GM23338 (cell line): ENCODE data around the gene EMC6. TPM values are rescaled to one million over a fixed set of nuclear protein-coding genes. Genes with fewer than 3 reads are reported as not detected.

Source experiments
- ATAC-seq: fragments of 200-7000 bp; cut with Tn5 transposase; 3 replicates; pipeline ENCODE4 v1.9.1; 2020
- DNase-seq: peaks from one replicate; pipeline ENCODE4 v3.0.0-alpha.2; 2015; ENCODE audit warnings: low spot score
- H2AFZ ChIP-seq: fragments of 200-600 bp; sonication (generic); 2 replicates; pipeline ENCODE4 v1.8.0; 2016; ENCODE audit warnings: antibody characterized with exemption, mild to moderate bottlenecking, moderate library complexity
- H3F3A ChIP-seq: fragments of 200-600 bp; sonication (generic); replicated peaks from 2 replicates; pipeline ENCODE4 v1.8.0; 2017; ENCODE audit warnings: antibody characterized with exemption, mixed run types, low read depth
- H3K27ac ChIP-seq: fragments of 200-600 bp; sonication (generic); 2 replicates; pipeline ENCODE4 v1.6.1; 2016; ENCODE audit warnings: low read depth
- H3K27me3 ChIP-seq: fragments of 200-600 bp; sonication (generic); 2 replicates; pipeline ENCODE4 v1.8.0; 2016; ENCODE audit warnings: mild to moderate bottlenecking, mixed run types, moderate library complexity; ENCODE audit not compliant: insufficient read depth
- H3K36me3 ChIP-seq: fragments of 200-600 bp; sonication (generic); 2 replicates; pipeline ENCODE4 v1.8.0; 2016; ENCODE audit warnings: mild to moderate bottlenecking; ENCODE audit not compliant: insufficient read depth
- H3K4me1 ChIP-seq: fragments of 200-600 bp; sonication (generic); 2 replicates; pipeline ENCODE4 v1.8.0; 2016; ENCODE audit warnings: mild to moderate bottlenecking, moderate library complexity; ENCODE audit not compliant: insufficient read depth
- H3K4me2 ChIP-seq: fragments of 200-600 bp; sonication (generic); 2 replicates; pipeline ENCODE4 v1.7.1; 2017; ENCODE audit warnings: mixed run types
- H3K4me3 ChIP-seq: fragments of 200-600 bp; sonication (generic); 2 replicates; pipeline ENCODE4 v1.6.1; 2016; ENCODE audit warnings: mixed run types
- H3K79me2 ChIP-seq: fragments of 200-600 bp; sonication (generic); replicated peaks from 2 replicates; pipeline ENCODE4 v1.8.0; 2017; ENCODE audit warnings: mild to moderate bottlenecking; ENCODE audit not compliant: insufficient read depth
- H3K9me2 ChIP-seq: fragments of 200-600 bp; sonication (generic); 2 replicates; pipeline ENCODE4 v1.8.0; 2017; ENCODE audit not compliant: insufficient read depth
- H4K20me1 ChIP-seq: fragments of 200-600 bp; sonication (generic); replicated peaks from 2 replicates; pipeline ENCODE4 v1.8.0; 2017; ENCODE audit warnings: mild to moderate bottlenecking; ENCODE audit not compliant: insufficient read depth
- H3K27ac Mint-ChIP-seq: 2 replicates; pipeline ENCODE4 v1.8.0; 2020; ENCODE audit warnings: inconsistent platforms, mild to moderate bottlenecking, moderate library complexity, mixed read lengths
- H3K27me3 Mint-ChIP-seq: 3 replicates; pipeline ENCODE4 v1.8.0; 2022; ENCODE audit warnings: low read depth, mild to moderate bottlenecking, moderate library complexity, mixed read lengths, inconsistent platforms; ENCODE audit not compliant: insufficient read depth, poor library complexity
- H3K36me3 Mint-ChIP-seq: 3 replicates; pipeline ENCODE4 v1.8.0; 2021; ENCODE audit warnings: low read depth, mild to moderate bottlenecking, inconsistent platforms, moderate library complexity, mixed read lengths
- H3K4me1 Mint-ChIP-seq: 3 replicates; pipeline ENCODE4 v1.8.0; 2020; ENCODE audit warnings: mild to moderate bottlenecking, inconsistent platforms, mixed read lengths
- H3K4me3 Mint-ChIP-seq: 3 replicates; pipeline ENCODE4 v1.8.0; 2021; ENCODE audit warnings: moderate library complexity, mild to moderate bottlenecking, inconsistent platforms, mixed read lengths
- H3K9me3 Mint-ChIP-seq: 3 replicates; pipeline ENCODE4 v1.8.0; 2020; ENCODE audit warnings: moderate library complexity, mild to moderate bottlenecking, inconsistent platforms, mixed read lengths
- CREB1 ChIP-seq: fragments of 250-450 bp; sonication (Bioruptor Pico); IDR thresholded peaks from 2 replicates; pipeline ENCODE4 v1.5.0; 2020; ENCODE audit warnings: low read depth, mild to moderate bottlenecking, moderate library complexity
- EZH2 ChIP-seq: fragments of 200-600 bp; sonication (generic); IDR thresholded peaks from one replicate; pipeline ENCODE4 v1.8.0; 2017; ENCODE audit warnings: antibody characterized with exemption, mild to moderate bottlenecking, low read depth; ENCODE audit not compliant: unreplicated experiment
- EZH2phosphoT487 ChIP-seq: fragments of 200-600 bp; sonication (generic); IDR thresholded peaks from one replicate; pipeline ENCODE4 v1.8.1; 2018; ENCODE audit warnings: antibody characterized with exemption; ENCODE audit not compliant: unreplicated experiment
- JUNB ChIP-seq: IDR thresholded peaks from one replicate; pipeline ENCODE4 v1.6.1; 2016; ENCODE audit warnings: antibody characterized with exemption; ENCODE audit not compliant: unreplicated experiment
- NANOG ChIP-seq: IDR thresholded peaks from 2 replicates; pipeline ENCODE4 v1.6.1; 2016; ENCODE audit warnings: antibody characterized with exemption, borderline replicate concordance
- POLR2AphosphoS5 ChIP-seq: IDR thresholded peaks from 2 replicates; pipeline ENCODE4 v1.6.1; 2016; ENCODE audit warnings: antibody characterized with exemption, low read depth
- ZNF331 ChIP-seq: fragments of 250-450 bp; sonication (Bioruptor Pico); IDR thresholded peaks from 2 replicates; pipeline ENCODE4 v1.5.0; 2020; ENCODE audit warnings: low read depth, mild to moderate bottlenecking, moderate library complexity
- polyA plus RNA-seq: library from polyadenylated mRNA; unstranded; fragments of >200 nt; fragmentation: Nextera tagmentation; extraction: Ambion mirVana; gene quantifications from 2 replicates; pipeline ENCODE4 v1.2.1, GENCODE V29; 2016
- total RNA-seq: library from RNA; depleted of rRNA; stranded (reverse); fragments of >200 nt; shearing (Covaris generic); gene quantifications from 2 replicates; pipeline ENCODE4 v1.2.3, GENCODE V29; 2014
- TF ChIP-seq, protein P1 (sequence below), 2 experiments: fragments of 200-600 bp in 1 of 2; sonication (generic) in 1 of 2; conservative IDR thresholded peaks; 2 replicates each; pipeline versions ENCODE4 v1.5.1 to v1.6.1; 2016 to 2017; ENCODE audit warnings: antibody characterized with exemption in 2 of 2, low read depth in 2 of 2, mild to moderate bottlenecking in 2 of 2, moderate library complexity in 1 of 2
- TF ChIP-seq, protein P2 (sequence below): fragments of 250-450 bp; sonication (Bioruptor Pico); IDR thresholded peaks from 2 replicates; pipeline ENCODE4 v1.5.0; 2020; ENCODE audit warnings: mild to moderate bottlenecking, moderate library complexity
- TF ChIP-seq, protein P3 (sequence below): IDR thresholded peaks from 2 replicates; pipeline ENCODE4 v1.6.1; 2016; ENCODE audit warnings: antibody characterized with exemption

Gene EMC6
- total and polyA plus RNA-seq, 2 experiments from 2014 or later: 48.0 to 230 TPM

DNA sequence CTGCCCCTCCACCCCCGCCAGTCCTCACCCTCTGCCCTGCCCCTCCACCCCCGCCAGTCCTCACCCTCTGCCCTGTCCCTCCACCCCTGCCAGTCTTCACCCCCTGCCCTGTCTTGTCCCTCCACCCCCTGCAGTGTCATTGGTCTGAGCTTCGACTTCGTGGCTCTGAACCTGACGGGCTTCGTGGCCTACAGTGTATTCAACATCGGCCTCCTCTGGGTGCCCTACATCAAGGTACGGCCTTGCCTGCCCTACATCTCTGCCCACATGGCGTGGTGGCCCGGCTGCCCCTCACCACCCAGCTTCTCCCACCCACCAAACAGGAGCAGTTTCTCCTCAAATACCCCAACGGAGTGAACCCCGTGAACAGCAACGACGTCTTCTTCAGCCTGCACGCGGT is 12.3 kb upstream of the EMC6 start (continued):
- TF ChIP-seq, protein P1, sequence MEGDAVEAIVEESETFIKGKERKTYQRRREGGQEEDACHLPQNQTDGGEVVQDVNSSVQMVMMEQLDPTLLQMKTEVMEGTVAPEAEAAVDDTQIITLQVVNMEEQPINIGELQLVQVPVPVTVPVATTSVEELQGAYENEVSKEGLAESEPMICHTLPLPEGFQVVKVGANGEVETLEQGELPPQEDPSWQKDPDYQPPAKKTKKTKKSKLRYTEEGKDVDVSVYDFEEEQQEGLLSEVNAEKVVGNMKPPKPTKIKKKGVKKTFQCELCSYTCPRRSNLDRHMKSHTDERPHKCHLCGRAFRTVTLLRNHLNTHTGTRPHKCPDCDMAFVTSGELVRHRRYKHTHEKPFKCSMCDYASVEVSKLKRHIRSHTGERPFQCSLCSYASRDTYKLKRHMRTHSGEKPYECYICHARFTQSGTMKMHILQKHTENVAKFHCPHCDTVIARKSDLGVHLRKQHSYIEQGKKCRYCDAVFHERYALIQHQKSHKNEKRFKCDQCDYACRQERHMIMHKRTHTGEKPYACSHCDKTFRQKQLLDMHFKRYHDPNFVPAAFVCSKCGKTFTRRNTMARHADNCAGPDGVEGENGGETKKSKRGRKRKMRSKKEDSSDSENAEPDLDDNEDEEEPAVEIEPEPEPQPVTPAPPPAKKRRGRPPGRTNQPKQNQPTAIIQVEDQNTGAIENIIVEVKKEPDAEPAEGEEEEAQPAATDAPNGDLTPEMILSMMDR (conservative IDR thresholded peaks at IDR 0.05; ENCODE audit: low read depth in 2 of 2): no peak
- TF ChIP-seq ZNF331 (CRISPR knock-in tag): no peak

DNA sequence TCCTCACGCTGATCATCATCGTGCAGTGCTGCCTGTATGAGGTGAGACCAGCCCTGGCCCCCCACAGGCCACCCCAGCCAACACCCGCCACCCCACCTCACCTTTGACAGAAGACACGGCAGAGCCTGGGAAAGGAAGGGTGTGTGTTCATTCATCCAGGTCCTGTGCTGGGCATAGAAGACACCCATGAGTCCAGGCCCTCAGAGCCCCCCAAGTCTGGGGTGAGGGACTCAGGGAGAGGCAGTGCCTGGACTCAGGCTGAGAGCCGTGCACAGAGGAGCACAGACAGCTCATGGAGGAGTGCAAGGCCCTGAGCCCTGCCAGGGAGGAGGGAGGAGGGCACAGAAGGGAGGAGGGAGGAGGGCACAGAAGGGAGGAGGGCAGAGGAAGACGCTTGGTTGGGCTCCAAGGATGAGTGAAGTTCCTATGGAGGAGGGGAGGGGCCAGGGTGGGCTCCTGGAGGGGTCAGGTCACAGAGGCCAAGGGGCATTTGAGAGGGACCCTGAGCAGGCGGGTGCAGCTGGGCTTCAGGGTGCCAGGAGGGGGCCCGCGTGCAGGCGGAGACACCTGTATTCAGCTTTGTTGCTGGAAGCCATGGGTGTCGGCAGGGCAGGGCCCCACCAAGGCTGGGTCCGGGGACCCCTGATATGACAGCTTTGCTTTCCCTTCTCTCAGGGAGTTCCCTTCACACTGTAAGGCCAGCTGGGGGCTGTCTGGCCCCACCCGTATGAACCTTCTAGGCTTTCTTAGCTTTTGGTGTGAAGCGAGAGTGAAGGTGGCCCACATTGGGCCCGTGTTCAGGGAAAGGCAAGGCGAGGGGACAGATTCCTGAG is 11.6 kb upstream of the EMC6 start:
- Mint-ChIP-seq H3K4me1 (peaks cover 7% of the 10 kb centered on the region; the same call in 1 of the 3 replicates), H3K27ac (peak overlapping the region; percentile 86; the same call in 1 of the 2 replicates), H3K9me3 (no peaks in the 10 kb centered on the region), H3K27me3 (peaks cover 5% of the 10 kb centered on the region), H3K36me3 (peaks cover 3% of the 10 kb centered on the region; the same call in 1 of the 3 replicates), H3K4me3 (no peak overlapping the region)
- no peak overlapping the region for H3K27ac ChIP-seq
- no peaks in the 10 kb centered on the region for H3K27me3 ChIP-seq
- DNase-seq (no peak), ATAC-seq (no peak)
- TF ChIP-seq EZH2phosphoT487 (no peak), JUNB (no peak), CREB1 (CRISPR knock-in tag) (no peak), EZH2 (no peak), NANOG (no peak), ZNF331 (CRISPR knock-in tag) (no peak)
- no peaks in the 10 kb centered on the region for H3K9me2 ChIP-seq
- H3K36me3 ChIP-seq: 0 out of 2 replicates have a peak, but pooled peaks cover 3% of the 10 kb centered on the region
- H2AFZ ChIP-seq: no peak overlapping the region
- no peaks in the 10 kb centered on the region for H3K4me1 ChIP-seq
- no peak overlapping the region for H3K4me2 ChIP-seq
- H3K79me2 ChIP-seq: no peaks in the 10 kb centered on the region
- no peak overlapping the region for H3K4me3 ChIP-seq
- no peaks in the 10 kb centered on the region for H4K20me1 ChIP-seq
- 0 out of 2 replicates have a peak, but pooled peaks cover 4% of the 10 kb centered on the region for H3F3A ChIP-seq

DNA sequence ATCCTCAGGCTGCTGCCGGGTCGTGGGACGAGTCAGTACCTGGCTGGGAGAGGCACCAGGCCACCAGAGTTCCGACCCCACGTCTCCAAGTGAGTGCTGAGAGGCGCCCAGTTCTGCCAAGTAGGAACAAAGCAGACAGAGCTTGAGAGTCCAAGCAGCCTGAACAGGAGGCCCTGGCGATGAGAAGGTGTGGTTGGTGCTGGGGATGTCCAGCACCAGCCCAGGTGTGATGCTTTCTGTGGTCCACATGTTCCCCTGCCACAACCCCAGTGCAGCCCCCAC is 11.1 kb upstream of the EMC6 start:
- no peaks in the 10 kb centered on the region for H4K20me1 ChIP-seq
- no peaks in the 10 kb centered on the region for H3K79me2 ChIP-seq
- no peaks in the 10 kb centered on the region for H3K4me1 ChIP-seq
- H2AFZ ChIP-seq: no peak overlapping the region
- H3F3A ChIP-seq: 0 out of 2 replicates have a peak, but pooled peaks cover 4% of the 10 kb centered on the region
- no peak overlapping the region for H3K4me3 ChIP-seq
- Mint-ChIP-seq H3K9me3 (no peaks in the 10 kb centered on the region), H3K4me3 (no peak overlapping the region), H3K27ac (no peak overlapping the region), H3K4me1 (peaks cover 7% of the 10 kb centered on the region; the same call in 1 of the 3 replicates), H3K27me3 (peaks cover 5% of the 10 kb centered on the region), H3K36me3 (peaks cover 3% of the 10 kb centered on the region; the same call in 1 of the 3 replicates)
- H3K27me3 ChIP-seq: no peaks in the 10 kb centered on the region
- H3K36me3 ChIP-seq: 0 out of 2 replicates have a peak, but pooled peaks cover 3% of the 10 kb centered on the region
- no peak for ATAC-seq
- no peaks in the 10 kb centered on the region for H3K9me2 ChIP-seq
- H3K4me2 ChIP-seq: no peak overlapping the region
- no peak overlapping the region for H3K27ac ChIP-seq
- no peak for DNase-seq
- TF ChIP-seq EZH2phosphoT487 (no peak), EZH2 (no peak), JUNB (no peak), CREB1 (CRISPR knock-in tag) (no peak), POLR2AphosphoS5 (no peak)
- TF ChIP-seq, protein P2, sequence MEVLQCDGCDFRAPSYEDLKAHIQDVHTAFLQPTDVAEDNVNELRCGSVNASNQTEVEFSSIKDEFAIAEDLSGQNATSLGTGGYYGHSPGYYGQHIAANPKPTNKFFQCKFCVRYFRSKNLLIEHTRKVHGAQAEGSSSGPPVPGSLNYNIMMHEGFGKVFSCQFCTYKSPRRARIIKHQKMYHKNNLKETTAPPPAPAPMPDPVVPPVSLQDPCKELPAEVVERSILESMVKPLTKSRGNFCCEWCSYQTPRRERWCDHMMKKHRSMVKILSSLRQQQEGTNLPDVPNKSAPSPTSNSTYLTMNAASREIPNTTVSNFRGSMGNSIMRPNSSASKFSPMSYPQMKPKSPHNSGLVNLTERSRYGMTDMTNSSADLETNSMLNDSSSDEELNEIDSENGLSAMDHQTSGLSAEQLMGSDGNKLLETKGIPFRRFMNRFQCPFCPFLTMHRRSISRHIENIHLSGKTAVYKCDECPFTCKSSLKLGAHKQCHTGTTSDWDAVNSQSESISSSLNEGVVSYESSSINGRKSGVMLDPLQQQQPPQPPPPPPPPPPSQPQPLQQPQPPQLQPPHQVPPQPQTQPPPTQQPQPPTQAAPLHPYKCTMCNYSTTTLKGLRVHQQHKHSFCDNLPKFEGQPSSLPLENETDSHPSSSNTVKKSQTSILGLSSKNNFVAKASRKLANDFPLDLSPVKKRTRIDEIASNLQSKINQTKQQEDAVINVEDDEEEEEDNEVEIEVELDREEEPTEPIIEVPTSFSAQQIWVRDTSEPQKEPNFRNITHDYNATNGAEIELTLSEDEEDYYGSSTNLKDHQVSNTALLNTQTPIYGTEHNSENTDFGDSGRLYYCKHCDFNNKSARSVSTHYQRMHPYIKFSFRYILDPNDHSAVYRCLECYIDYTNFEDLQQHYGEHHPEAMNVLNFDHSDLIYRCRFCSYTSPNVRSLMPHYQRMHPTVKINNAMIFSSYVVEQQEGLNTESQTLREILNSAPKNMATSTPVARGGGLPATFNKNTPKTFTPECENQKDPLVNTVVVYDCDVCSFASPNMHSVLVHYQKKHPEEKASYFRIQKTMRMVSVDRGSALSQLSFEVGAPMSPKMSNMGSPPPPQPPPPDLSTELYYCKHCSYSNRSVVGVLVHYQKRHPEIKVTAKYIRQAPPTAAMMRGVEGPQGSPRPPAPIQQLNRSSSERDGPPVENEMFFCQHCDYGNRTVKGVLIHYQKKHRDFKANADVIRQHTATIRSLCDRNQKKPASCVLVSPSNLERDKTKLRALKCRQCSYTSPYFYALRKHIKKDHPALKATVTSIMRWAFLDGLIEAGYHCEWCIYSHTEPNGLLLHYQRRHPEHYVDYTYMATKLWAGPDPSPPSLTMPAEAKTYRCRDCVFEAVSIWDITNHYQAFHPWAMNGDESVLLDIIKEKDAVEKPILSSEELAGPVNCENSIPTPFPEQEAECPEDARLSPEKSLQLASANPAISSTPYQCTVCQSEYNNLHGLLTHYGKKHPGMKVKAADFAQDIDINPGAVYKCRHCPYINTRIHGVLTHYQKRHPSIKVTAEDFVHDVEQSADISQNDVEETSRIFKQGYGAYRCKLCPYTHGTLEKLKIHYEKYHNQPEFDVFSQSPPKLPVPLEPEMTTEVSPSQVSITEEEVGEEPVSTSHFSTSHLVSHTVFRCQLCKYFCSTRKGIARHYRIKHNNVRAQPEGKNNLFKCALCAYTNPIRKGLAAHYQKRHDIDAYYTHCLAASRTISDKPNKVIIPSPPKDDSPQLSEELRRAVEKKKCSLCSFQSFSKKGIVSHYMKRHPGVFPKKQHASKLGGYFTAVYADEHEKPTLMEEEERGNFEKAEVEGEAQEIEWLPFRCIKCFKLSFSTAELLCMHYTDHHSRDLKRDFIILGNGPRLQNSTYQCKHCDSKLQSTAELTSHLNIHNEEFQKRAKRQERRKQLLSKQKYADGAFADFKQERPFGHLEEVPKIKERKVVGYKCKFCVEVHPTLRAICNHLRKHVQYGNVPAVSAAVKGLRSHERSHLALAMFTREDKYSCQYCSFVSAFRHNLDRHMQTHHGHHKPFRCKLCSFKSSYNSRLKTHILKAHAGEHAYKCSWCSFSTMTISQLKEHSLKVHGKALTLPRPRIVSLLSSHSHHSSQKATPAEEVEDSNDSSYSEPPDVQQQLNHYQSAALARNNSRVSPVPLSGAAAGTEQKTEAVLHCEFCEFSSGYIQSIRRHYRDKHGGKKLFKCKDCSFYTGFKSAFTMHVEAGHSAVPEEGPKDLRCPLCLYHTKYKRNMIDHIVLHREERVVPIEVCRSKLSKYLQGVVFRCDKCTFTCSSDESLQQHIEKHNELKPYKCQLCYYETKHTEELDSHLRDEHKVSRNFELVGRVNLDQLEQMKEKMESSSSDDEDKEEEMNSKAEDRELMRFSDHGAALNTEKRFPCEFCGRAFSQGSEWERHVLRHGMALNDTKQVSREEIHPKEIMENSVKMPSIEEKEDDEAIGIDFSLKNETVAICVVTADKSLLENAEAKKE (CRISPR knock-in tag): no peak
- TF ChIP-seq, protein P3, sequence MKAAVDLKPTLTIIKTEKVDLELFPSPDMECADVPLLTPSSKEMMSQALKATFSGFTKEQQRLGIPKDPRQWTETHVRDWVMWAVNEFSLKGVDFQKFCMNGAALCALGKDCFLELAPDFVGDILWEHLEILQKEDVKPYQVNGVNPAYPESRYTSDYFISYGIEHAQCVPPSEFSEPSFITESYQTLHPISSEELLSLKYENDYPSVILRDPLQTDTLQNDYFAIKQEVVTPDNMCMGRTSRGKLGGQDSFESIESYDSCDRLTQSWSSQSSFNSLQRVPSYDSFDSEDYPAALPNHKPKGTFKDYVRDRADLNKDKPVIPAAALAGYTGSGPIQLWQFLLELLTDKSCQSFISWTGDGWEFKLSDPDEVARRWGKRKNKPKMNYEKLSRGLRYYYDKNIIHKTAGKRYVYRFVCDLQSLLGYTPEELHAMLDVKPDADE: no peak
